Common myeloid progenitor, CD34-positive (primary cell): ENCODE results near the gene CTPS1.

Source experiments
- CTCF ChIA-PET: fragments of 350-600 bp; sonication (Branson Sonifier 250); formaldehyde crosslinking; loops from one replicate; lab custom pipeline; 2021; ENCODE audit warnings: antibody characterized with exemption; lab: Charles Lee
- POLR2A ChIA-PET: fragments of 350-600 bp; sonication (Branson Sonifier 250); formaldehyde crosslinking; loops from one replicate; lab custom pipeline; 2021; ENCODE audit warnings: antibody characterized with exemption; lab: Charles Lee
- DNase-seq, 3 donors: peaks; one replicate each; pipeline versions ENCODE4 v3.0.0 to v3.0.0-alpha.2; 2013
- H3K27ac ChIP-seq, 2 experiments: 1 replicate in 1 of 2; 2 replicates in 1 of 2; pipeline ENCODE4 v1.7.0; 2013; ENCODE audit warnings: inconsistent platforms in 2 of 2, low read length in 2 of 2, mild to moderate bottlenecking in 2 of 2, low read depth in 1 of 2, moderate library complexity in 1 of 2; ENCODE audit not compliant: severe bottlenecking in 2 of 2, insufficient read depth in 1 of 2, poor library complexity in 1 of 2
- H3K27me3 ChIP-seq, 5 experiments: replicated peaks in 2 of 5; 1 replicate in 3 of 5; 2 replicates in 2 of 5; pipeline versions ENCODE4 v1.6.1 to v1.7.0; 2013; ENCODE audit warnings: low read length in 4 of 5, mild to moderate bottlenecking in 2 of 5, moderate library complexity in 2 of 5, inconsistent platforms in 1 of 5; ENCODE audit not compliant: insufficient read depth in 5 of 5, control insufficient read depth in 4 of 5
- H3K36me3 ChIP-seq, 4 experiments: 1 replicate in 2 of 4; 2 replicates in 2 of 4; pipeline versions ENCODE4 v1.6.1 to v1.7.0; 2013; ENCODE audit warnings: low read length in 3 of 4, control low read depth in 1 of 4, mild to moderate bottlenecking in 1 of 4; ENCODE audit not compliant: control insufficient read depth in 4 of 4, insufficient read depth in 4 of 4
- H3K4me1 ChIP-seq, 4 experiments: 1 replicate in 3 of 4; 2 replicates in 1 of 4; pipeline versions ENCODE4 v1.6.1 to v1.7.1; 2013; ENCODE audit warnings: low read length in 3 of 4, mild to moderate bottlenecking in 3 of 4, control low read depth in 1 of 4, inconsistent platforms in 1 of 4, moderate library complexity in 1 of 4; ENCODE audit not compliant: control insufficient read depth in 4 of 4, insufficient read depth in 4 of 4; ENCODE audit errors: control extremely low read depth in 1 of 4
- H3K4me3 ChIP-seq, 7 experiments: 1 replicate in 4 of 7; 2 replicates in 3 of 7; pipeline versions ENCODE4 v1.5.1 to v1.7.0; 2013; ENCODE audit warnings: mild to moderate bottlenecking in 7 of 7, low read length in 6 of 7, moderate library complexity in 6 of 7, inconsistent platforms in 2 of 7, low read depth in 2 of 7, control low read depth in 1 of 7; ENCODE audit not compliant: insufficient read depth in 4 of 7, control insufficient read depth in 1 of 7; ENCODE audit errors: extremely low read depth in 1 of 7
- H3K9me3 ChIP-seq, 5 experiments: 1 replicate in 4 of 5; 2 replicates in 1 of 5; pipeline versions ENCODE4 v1.6.1 to v1.7.1; 2013; ENCODE audit warnings: low read length in 4 of 5, mild to moderate bottlenecking in 2 of 5, inconsistent platforms in 1 of 5, low read depth in 1 of 5, moderate library complexity in 1 of 5; ENCODE audit not compliant: control insufficient read depth in 4 of 5, insufficient read depth in 2 of 5; ENCODE audit errors: control extremely low read depth in 1 of 5
- WGBS: methylation state at CpG from one replicate; pipeline ENCODE4 v1.1.5; 2013; ENCODE audit not compliant: insufficient coverage; 5-methylcytosine and 5-hydroxymethylcytosine counted together

Gene CTPS1

GRCh38 chr1:40951943-40952743 lies 27.4 kb upstream of the CTPS1 start:
- no peak overlapping the region for H3K27ac ChIP-seq
- H3K27me3 ChIP-seq = peaks cover 0 to 42% (median 15%) of the 10 kb centered on the region in 5 experiments
- H3K9me3 ChIP-seq = no peaks in the 10 kb centered on the region
- H3K4me3 ChIP-seq = peak overlapping the region in 2 of 7 experiments; percentile 11 to 31
- 23% methylated on average over 16 of the region's 17 CpGs for WGBS
- peaks cover 0 to 9% (median 4%) of the 10 kb centered on the region in 4 experiments for H3K4me1 ChIP-seq
- peak; percentile 34 to 49 (median 40) for DNase-seq
- H3K36me3 ChIP-seq = no peaks in the 10 kb centered on the region
- CTCF ChIA-PET = interaction anchor here (0.8 to 9.2 kb wide), 22 partner anchors 9 to 799 kb away, joined by 3 to 140 read pairs (median 5); partner anchors contain the start of gene CITED4
- POLR2A ChIA-PET = no interaction called here

GRCh38 chr1:40952744-40953315 lies 26.7 kb upstream of the CTPS1 start:
- peaks cover 0 to under 1% (median 0%) of the 10 kb centered on the region in 5 experiments for H3K9me3 ChIP-seq
- peaks cover 0 to 42% (median 15%) of the 10 kb centered on the region in 5 experiments for H3K27me3 ChIP-seq
- H3K27ac ChIP-seq = no peak overlapping the region
- no peak for DNase-seq
- ChIA-PET CTCF (interaction anchor here (0.7 to 9.2 kb wide), 17 partner anchors 9 to 340 kb away, joined by 3 to 140 read pairs (median 5); partner anchors contain the start of gene CITED4), POLR2A (no interaction called here)
- H3K36me3 ChIP-seq = no peaks in the 10 kb centered on the region
- WGBS = 52% methylated on average over 6 of the region's 6 CpGs
- H3K4me1 ChIP-seq = peaks cover 0 to 9% (median 4%) of the 10 kb centered on the region in 4 experiments
- H3K4me3 ChIP-seq = no peak overlapping the region

- ChIA-PET POLR2A (no interaction called here), CTCF (interaction anchor here (0.8 to 9.2 kb wide), 6 partner anchors 11 to 422 kb away, joined by 4 to 140 read pairs (median 6); no protein-coding TSS in a partner anchor)
- peaks cover 0 to 4% (median 1%) of the 10 kb centered on the region in 4 experiments for H3K4me1 ChIP-seq
- H3K36me3 ChIP-seq = no peaks in the 10 kb centered on the region
- peaks cover 0 to 53% (median 15%) of the 10 kb centered on the region in 5 experiments for H3K27me3 ChIP-seq
- no peak overlapping the region for H3K4me3 ChIP-seq
- 39% methylated on average over 3 of the region's 9 CpGs for WGBS
- peaks cover 0 to 10% (median 0%) of the 10 kb centered on the region in 5 experiments for H3K9me3 ChIP-seq
- no peak overlapping the region for H3K27ac ChIP-seq
- no peak for DNase-seq
Measured at GRCh38 chr1:40954626-40955025, 24.9 kb upstream of the CTPS1 start.

DNA sequence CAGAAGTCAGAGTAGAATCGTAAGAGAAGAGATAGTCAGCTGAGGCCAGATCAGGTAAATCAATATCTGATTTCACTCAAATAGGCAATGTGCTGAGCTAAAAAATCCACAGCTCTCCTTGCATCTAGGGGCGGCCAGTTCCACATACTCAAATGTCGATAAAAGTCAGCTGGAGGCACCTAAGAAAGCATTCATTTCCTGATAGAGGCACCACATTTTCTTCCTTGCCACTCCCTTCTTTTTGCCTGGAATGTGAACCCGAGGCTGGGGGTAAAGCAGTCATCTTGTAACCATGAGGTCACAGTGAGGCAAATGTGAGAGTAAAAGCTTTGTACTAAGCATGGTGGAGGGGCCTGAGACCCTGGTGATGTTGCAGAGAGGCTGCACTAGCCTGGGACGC lies 24.2 kb upstream of the CTPS1 start:
- POLR2A ChIA-PET = no interaction called here
- Histone ChIP-seq H3K27me3 (peaks cover 0 to 57% (median 15%) of the 10 kb centered on the region in 5 experiments), H3K4me1 (peaks cover 0 to 4% (median 1%) of the 10 kb centered on the region in 4 experiments), H3K27ac (no peak overlapping the region), H3K4me3 (no peak overlapping the region), H3K36me3 (no peaks in the 10 kb centered on the region), H3K9me3 (peaks cover 0 to 10% (median 0%) of the 10 kb centered on the region in 5 experiments)
- DNase-seq = no peak
- CTCF ChIA-PET = interaction anchor here (0.8 to 9.2 kb wide), 5 partner anchors 10 to 423 kb away, joined by 4 to 140 read pairs (median 6); no protein-coding TSS in a partner anchor
- 85% methylated on average over 4 of the region's 5 CpGs for WGBS

GRCh38 chr1:40956407-40956806 lies 23.1 kb upstream of the CTPS1 start:
- Histone ChIP-seq H3K27ac (no peak overlapping the region), H3K4me3 (no peak overlapping the region), H3K36me3 (no peaks in the 10 kb centered on the region), H3K4me1 (peaks cover 0 to 4% (median 1%) of the 10 kb centered on the region in 4 experiments), H3K27me3 (peaks cover 0 to 52% (median 13%) of the 10 kb centered on the region in 5 experiments), H3K9me3 (peaks cover 0 to 10% (median 0%) of the 10 kb centered on the region in 5 experiments)
- ChIA-PET POLR2A (interaction anchor here (0.7 kb wide), 1 partner anchor 470 kb away, joined by 5 read pairs; no protein-coding TSS in a partner anchor), CTCF (interaction anchor here (0.6 kb wide), 1 partner anchor 115 kb away, joined by 3 read pairs; no protein-coding TSS in a partner anchor)
- WGBS = no CpG with 5 or more reads among the region's 1 CpG
- peak in 2 of 3 donors; percentile 35 to 52 for DNase-seq

GRCh38 chr1:40958210-40958609 lies 21.3 kb upstream of the CTPS1 start:
- no peak overlapping the region for H3K4me3 ChIP-seq
- POLR2A ChIA-PET = no interaction called here
- H3K27ac ChIP-seq = no peak overlapping the region
- H3K9me3 ChIP-seq = peaks cover 0 to 10% (median 0%) of the 10 kb centered on the region in 5 experiments
- H3K27me3 ChIP-seq = peaks cover 0 to 43% (median 9%) of the 10 kb centered on the region in 5 experiments
- CTCF ChIA-PET = interaction anchor here (1.2 kb wide), 1 partner anchor 16 kb away, joined by 4 read pairs; no protein-coding TSS in a partner anchor
- peaks cover 0 to 4% (median 0%) of the 10 kb centered on the region in 4 experiments for H3K4me1 ChIP-seq
- DNase-seq = no peak
- H3K36me3 ChIP-seq = no peaks in the 10 kb centered on the region
